ENCODE data around the gene SRSF7. TPM values are rescaled to one million over a fixed set of nuclear protein-coding genes. Genes with fewer than 3 reads are reported as not detected.
"Not testable (repeated sequence)": the region's sequence is repeated elsewhere in the genome, so short reads cannot be mapped to it uniquely, and the experiment has no call there.

SRSF7 gene
- total RNA-seq, 1 donor = 126 TPM

DNA sequence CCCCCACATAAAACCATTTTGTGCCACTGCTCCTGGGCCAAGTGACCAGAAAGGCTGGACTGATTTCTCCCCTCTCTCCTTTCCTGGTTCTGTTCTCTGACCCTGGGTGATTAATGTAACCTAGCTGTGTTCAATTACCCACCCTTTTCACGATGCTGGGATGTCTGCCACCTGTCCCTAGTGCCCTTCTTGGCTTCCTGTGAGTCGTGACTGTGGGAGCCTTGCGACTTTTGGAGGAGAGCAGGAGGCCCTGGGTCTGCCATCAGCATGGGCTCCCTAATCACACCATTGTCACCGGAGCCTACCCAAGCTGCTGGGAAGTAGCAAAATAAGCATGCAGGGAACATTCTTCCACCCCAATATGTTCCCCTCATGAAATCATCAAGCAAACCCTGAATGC lies 38.3 kb downstream of the SRSF7 start:
- TF ChIP-seq, protein P1, sequence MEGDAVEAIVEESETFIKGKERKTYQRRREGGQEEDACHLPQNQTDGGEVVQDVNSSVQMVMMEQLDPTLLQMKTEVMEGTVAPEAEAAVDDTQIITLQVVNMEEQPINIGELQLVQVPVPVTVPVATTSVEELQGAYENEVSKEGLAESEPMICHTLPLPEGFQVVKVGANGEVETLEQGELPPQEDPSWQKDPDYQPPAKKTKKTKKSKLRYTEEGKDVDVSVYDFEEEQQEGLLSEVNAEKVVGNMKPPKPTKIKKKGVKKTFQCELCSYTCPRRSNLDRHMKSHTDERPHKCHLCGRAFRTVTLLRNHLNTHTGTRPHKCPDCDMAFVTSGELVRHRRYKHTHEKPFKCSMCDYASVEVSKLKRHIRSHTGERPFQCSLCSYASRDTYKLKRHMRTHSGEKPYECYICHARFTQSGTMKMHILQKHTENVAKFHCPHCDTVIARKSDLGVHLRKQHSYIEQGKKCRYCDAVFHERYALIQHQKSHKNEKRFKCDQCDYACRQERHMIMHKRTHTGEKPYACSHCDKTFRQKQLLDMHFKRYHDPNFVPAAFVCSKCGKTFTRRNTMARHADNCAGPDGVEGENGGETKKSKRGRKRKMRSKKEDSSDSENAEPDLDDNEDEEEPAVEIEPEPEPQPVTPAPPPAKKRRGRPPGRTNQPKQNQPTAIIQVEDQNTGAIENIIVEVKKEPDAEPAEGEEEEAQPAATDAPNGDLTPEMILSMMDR (IDR thresholded peaks at IDR 0.05; ENCODE audit: insufficient read depth, low read length) = no peak
- no peak for DNase-seq (ENCODE audit: low read depth)
- no peak overlapping the region for H3K4me3 ChIP-seq (ENCODE audit: low read depth, low read length)

DNA sequence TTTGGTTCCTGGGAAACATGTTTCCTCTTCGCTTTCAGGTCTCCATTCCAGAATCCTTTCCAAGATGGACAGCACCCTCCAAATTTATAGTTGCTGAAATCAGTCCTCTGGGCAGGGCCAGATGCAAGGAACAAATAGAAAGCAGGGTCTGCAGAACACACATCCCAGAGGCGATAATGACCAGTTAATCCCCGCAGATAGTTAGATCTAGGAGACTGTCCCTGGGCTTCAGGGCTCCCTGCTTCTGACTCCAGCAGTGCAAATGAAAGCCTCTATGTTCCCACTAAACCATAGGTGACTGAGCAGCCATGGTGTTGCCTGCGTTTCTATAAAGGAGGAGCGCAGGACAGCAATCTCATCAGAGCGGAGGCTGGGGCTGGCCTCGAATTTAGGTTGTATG lies 38.7 kb downstream of the SRSF7 start:
- no peak overlapping the region for H3K4me3 ChIP-seq (ENCODE audit: low read depth, low read length)
- no peak for DNase-seq (ENCODE audit: low read depth)
- TF ChIP-seq, protein P1 (IDR thresholded peaks at IDR 0.05; ENCODE audit: insufficient read depth, low read length) = no peak

DNA sequence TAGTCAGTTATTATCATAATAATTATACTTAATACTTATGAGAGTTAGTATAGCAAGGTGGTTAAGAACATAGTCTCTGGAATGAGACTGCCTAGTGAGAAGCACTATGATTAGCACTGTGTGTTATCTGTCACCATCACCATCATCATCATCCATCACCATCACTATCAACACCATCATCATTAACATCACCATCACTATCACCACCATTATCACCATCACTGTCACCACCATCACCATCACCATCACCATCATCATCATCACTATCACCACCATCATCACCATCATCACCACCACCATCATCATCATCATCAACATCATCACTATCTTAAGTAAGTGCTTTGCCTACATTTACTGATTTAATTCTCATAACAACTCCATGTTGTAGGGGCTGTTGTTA lies 39.6 kb downstream of the SRSF7 start:
- H3K4me3 ChIP-seq (ENCODE audit: low read depth, low read length) = no peak overlapping the region
- TF ChIP-seq, protein P1 (IDR thresholded peaks at IDR 0.05; ENCODE audit: insufficient read depth, low read length) = no peak
- no peak for DNase-seq (ENCODE audit: low read depth)

DNA sequence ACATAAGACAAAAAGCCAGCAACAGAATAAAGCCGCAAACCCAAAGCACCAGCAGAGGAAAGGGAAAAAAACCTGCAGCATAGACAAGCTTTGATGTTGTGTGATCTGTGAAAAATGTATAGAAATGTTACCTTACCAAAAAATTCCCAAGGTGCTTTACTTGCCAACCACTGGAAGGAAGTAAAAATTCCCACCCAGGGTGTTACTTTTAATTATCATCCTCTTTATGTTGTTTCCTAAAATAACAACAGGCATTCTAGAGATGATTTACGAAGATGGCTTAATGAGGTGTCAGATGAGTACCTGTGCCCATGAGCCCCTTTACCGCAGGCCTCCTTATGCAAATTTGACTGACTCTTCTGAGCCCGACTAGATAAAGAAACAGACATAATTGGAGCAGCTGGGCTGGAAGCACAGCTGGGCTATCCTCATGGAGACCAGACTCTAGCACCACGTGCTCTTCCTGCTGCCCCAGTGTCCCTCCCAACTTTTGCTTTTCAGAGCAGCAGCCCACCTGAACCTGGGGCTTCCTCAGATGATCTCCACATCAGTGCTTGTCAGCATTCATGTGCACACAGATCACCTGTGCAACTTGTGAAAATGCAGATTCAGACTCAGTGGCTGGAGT lies 41.5 kb downstream of the SRSF7 start:
- no peak overlapping the region for H3K4me3 ChIP-seq (ENCODE audit: low read depth, low read length)
- TF ChIP-seq, protein P1 (IDR thresholded peaks at IDR 0.05; ENCODE audit: insufficient read depth, low read length) = no peak
- no peak for DNase-seq (ENCODE audit: low read depth)

DNA sequence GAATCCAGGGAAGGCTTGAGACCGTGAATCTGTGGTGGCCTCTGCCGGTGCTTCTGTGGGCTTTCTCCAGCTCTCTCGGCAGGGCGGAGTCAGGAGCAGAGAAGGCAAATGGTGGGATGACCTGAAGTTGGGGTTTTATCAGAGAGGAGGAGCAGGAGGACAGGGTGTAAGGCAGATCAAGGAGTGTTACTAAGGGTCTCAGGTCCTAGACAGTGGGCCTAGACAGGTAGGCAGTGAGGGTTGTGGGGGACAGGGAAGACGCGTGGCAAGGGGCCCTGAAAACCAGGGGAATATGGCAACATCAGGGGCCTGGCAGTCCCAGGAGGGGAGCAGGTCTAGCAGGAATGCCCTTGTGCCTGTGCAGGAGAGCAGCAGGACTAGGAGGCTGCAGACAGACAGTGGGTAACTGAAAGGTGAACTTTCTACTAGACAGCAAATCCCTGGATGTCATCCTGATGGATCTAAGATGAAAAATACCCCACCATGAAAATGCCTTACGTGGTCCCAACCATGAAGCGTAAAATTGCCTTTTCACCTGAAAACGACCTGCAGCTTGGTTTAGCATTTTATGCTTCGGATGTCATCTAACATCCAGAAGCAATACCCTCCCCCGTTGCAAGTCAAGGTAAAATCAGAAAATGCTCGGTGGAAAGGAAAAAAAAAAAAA lies 42.1 kb downstream of the SRSF7 start:
- H3K4me3 ChIP-seq (ENCODE audit: low read depth, low read length) = no peak overlapping the region
- TF ChIP-seq, protein P1 (IDR thresholded peaks at IDR 0.05; ENCODE audit: insufficient read depth, low read length) = no peak

DNA sequence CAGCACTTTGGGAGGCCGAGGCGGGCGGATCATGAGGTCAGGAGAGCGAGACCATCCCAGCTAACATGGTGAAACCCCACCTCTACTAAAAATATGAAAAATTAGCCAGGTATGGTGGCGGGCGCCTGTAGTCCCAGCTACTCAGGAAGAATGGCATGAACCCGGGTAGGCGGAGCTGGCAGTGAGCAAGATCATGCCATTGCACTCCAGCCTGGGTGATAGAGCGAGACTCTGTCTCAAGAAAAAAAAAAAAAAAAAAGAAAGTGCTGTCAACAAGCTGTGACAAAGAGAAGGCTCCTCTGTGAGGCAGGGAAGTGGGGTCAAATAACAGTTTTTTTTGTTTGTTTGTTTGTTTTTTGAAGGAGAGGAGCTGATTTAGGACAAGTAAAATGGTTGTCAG lies 42.7 kb downstream of the SRSF7 start:
- not testable (repeated sequence) for H3K4me3 ChIP-seq (ENCODE audit: low read depth, low read length); DNase-seq (ENCODE audit: low read depth)

More for the DNA sequence above, 42.1 kb downstream of the SRSF7 start:
- no peak for DNase-seq (ENCODE audit: low read depth)

DNA sequence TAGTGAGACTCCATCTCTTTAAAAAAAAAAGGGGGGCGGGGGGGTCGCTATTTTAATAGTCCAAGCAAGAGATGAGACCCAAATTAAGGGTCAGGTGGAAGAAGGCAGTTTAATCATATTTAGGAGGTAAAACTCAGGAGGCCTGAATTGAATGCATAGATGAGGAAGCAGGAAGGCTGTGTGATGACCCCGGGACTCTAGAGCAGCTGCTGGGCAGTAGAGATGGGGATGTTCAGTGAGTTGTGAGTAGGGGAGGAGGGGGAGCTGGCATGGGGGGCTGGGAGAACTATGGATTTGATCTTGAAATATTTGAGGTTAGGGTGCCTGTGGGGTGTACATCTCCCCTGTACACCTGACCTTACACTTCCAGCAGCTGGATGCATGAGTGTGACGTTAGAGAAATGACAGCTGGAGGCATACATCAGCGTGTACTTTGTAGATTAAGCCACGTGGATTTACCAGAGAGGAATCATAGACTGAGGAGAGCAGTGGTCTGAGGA lies 44.3 kb downstream of the SRSF7 start:
- H3K4me3 ChIP-seq (ENCODE audit: low read depth, low read length) = no peak overlapping the region
- no peak for DNase-seq (ENCODE audit: low read depth)
- TF ChIP-seq, protein P1 (IDR thresholded peaks at IDR 0.05; ENCODE audit: insufficient read depth, low read length) = no peak
